Measurements from ENCODE around the gene SLC16A6. TPM values are rescaled to one million over a fixed set of nuclear protein-coding genes. Genes with fewer than 3 reads are reported as not detected.
"Not testable (repeated sequence)": the region's sequence is repeated elsewhere in the genome, so short reads cannot be mapped to it uniquely, and the experiment has no call there.

The SLC16A6 gene
- total and polyA plus RNA-seq, 9 donors, result 0.12 to 11.3 (median 1.1) TPM

DNA sequence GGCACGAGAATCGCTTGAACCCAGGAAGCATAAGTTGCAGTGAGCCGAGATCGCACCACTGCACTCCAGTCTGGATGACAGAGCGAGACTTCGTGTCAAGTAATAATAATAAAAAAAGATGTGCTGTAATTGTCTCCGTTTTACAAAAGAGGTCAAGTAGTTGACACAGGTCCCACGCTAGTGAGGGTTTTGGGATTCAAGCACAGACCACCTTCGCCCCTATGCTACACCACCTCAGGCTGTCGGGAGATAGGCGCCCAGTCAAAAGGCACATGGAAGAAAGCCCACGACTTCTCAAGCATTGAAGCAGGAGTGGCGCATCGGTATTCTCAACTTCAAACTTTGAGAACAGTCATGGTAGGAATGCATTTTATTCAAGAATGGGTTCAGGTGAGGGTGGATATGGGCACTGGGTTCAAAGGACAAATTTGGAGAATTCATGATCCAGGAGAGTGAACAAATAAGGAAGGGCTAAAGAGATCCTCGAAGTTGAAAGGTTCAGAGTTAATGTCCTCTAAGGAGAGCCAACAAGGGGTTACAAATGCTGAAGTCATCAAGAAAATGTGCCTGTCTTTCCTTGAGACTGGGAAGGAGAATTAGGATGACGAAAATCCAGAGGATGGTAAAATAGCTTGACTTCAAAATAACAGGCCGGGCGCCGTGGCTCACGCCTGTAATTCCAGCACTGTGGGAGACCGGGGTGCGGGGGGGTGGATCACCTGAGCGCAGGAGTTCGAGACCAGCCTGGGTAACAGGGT lies 44.5 kb downstream of the SLC16A6 start:
- Histone ChIP-seq H3K4me1 (ENCODE audit: insufficient read depth) (peaks cover 4% of the 10 kb centered on the region), H3K36me3 (no peaks in the 10 kb centered on the region), H3K27ac (no peak overlapping the region), H3K9me3 (no peaks in the 10 kb centered on the region), H3K27me3 (no peaks in the 10 kb centered on the region), H3K4me3 (peak overlapping the region; percentile 71)
- peak; percentile 26 to 59 (median 55) for DNase-seq
- 90 to 93% (median 92%) methylated on average over 24 of the region's 24 CpGs for WGBS, 3 donors
- intact Hi-C loops (cut with DNase I), result no loop called here
- TF ChIP-seq, protein P1, sequence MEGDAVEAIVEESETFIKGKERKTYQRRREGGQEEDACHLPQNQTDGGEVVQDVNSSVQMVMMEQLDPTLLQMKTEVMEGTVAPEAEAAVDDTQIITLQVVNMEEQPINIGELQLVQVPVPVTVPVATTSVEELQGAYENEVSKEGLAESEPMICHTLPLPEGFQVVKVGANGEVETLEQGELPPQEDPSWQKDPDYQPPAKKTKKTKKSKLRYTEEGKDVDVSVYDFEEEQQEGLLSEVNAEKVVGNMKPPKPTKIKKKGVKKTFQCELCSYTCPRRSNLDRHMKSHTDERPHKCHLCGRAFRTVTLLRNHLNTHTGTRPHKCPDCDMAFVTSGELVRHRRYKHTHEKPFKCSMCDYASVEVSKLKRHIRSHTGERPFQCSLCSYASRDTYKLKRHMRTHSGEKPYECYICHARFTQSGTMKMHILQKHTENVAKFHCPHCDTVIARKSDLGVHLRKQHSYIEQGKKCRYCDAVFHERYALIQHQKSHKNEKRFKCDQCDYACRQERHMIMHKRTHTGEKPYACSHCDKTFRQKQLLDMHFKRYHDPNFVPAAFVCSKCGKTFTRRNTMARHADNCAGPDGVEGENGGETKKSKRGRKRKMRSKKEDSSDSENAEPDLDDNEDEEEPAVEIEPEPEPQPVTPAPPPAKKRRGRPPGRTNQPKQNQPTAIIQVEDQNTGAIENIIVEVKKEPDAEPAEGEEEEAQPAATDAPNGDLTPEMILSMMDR (IDR thresholded peaks at IDR 0.05), result no peak
- TF ChIP-seq EP300 (IDR thresholded peaks at IDR 0.05) (no peak), POLR2A (IDR thresholded peaks at IDR 0.05) (no peak)

GRCh38 chr17:68239632-68240366 lies 51.1 kb downstream of the SLC16A6 start:
- 89 to 94% (median 91%) methylated on average over 4 of the region's 4 CpGs for WGBS, 3 donors
- Histone ChIP-seq H3K27me3 (no peaks in the 10 kb centered on the region), H3K4me3 (no peak overlapping the region), H3K36me3 (no peaks in the 10 kb centered on the region), H3K4me1 (ENCODE audit: insufficient read depth) (no peaks in the 10 kb centered on the region), H3K9me3 (no peaks in the 10 kb centered on the region), H3K27ac (no peak overlapping the region)
- intact Hi-C loops (cut with DNase I), result no loop called here
- DNase-seq, result no peak
- TF ChIP-seq, protein P1 (IDR thresholded peaks at IDR 0.05), result no peak
- no peak for TF ChIP-seq EP300 (IDR thresholded peaks at IDR 0.05)
- no peak for TF ChIP-seq POLR2A (IDR thresholded peaks at IDR 0.05)

DNA sequence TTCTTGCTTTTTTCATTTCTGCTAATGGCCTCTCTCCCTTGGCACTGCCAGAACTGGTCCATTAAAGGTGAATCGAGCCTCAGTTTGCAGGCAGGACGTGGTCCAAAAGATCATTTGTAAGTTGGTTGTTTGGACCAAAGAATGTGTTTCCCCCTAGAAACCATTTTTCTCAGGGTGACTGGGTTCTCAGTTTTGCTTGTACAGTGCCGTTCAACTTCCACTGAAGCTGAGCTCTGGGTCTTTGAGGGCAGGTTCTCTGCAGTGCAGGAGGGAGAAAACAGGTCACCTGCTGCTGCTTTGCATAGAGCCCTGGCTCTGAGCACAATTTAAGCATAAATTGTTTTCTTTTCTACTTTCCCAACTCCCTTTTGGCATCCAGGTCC lies 52.1 kb downstream of the SLC16A6 start:
- no peaks in the 10 kb centered on the region for H3K27me3 ChIP-seq
- no peak overlapping the region for H3K4me3 ChIP-seq
- H3K4me1 ChIP-seq (ENCODE audit: insufficient read depth), result no peaks in the 10 kb centered on the region
- no peak for DNase-seq
- H3K27ac ChIP-seq, result no peak overlapping the region
- intact Hi-C loops (cut with DNase I), result no loop called here
- no peaks in the 10 kb centered on the region for H3K9me3 ChIP-seq
- WGBS, 3 donors, result 80 to 86% (median 85%) methylated on average over 3 of the region's 3 CpGs
- TF ChIP-seq POLR2A (IDR thresholded peaks at IDR 0.05) (no peak), EP300 (IDR thresholded peaks at IDR 0.05) (no peak)
- TF ChIP-seq, protein P1 (IDR thresholded peaks at IDR 0.05), result no peak
- H3K36me3 ChIP-seq, result no peaks in the 10 kb centered on the region

GRCh38 chr17:68238164-68238870 lies 52.6 kb downstream of the SLC16A6 start:
- H3K27me3 ChIP-seq, result no peaks in the 10 kb centered on the region
- no peaks in the 10 kb centered on the region for H3K36me3 ChIP-seq
- no peaks in the 10 kb centered on the region for H3K9me3 ChIP-seq
- H3K4me1 ChIP-seq (ENCODE audit: insufficient read depth), result no peaks in the 10 kb centered on the region
- WGBS, 3 donors, result 70 to 84% (median 77%) methylated on average over 3 of the region's 3 CpGs
- TF ChIP-seq EP300 (IDR thresholded peaks at IDR 0.05) (no peak), POLR2A (IDR thresholded peaks at IDR 0.05) (no peak)
- TF ChIP-seq, protein P1 (IDR thresholded peaks at IDR 0.05), result no peak
- intact Hi-C loops (cut with DNase I), result no loop called here
- H3K4me3 ChIP-seq, result no peak overlapping the region
- H3K27ac ChIP-seq, result no peak overlapping the region
- no peak for DNase-seq

- H3K9me3 ChIP-seq; DNase-seq; H3K4me3 ChIP-seq; intact Hi-C loops (cut with DNase I); H3K27ac ChIP-seq; H3K27me3 ChIP-seq; H3K36me3 ChIP-seq; H3K4me1 ChIP-seq (ENCODE audit: insufficient read depth): not testable (repeated sequence)
- 81 to 82% (median 81%) methylated on average over 16 of the region's 16 CpGs for WGBS, 3 donors
Measured at GRCh38 chr17:68237369-68238163, 53.4 kb downstream of the SLC16A6 start.

GRCh38 chr17:68235336-68235791 lies 55.6 kb downstream of the SLC16A6 start:
- H3K4me3 ChIP-seq; H3K9me3 ChIP-seq; DNase-seq; H3K27me3 ChIP-seq; H3K4me1 ChIP-seq (ENCODE audit: insufficient read depth); H3K36me3 ChIP-seq; intact Hi-C loops (cut with DNase I); H3K27ac ChIP-seq: not testable (repeated sequence)
- WGBS, 3 donors, result 83 to 87% (median 85%) methylated on average over 11 of the region's 11 CpGs
